DND-41 (cell line): ENCODE data around the gene GSG1L.

Experiments used
- ATAC-seq: fragments of 200-7000 bp; cut with Tn5 transposase; 3 replicates; pipeline ENCODE4 v1.9.1; 2021; ENCODE audit warnings: low read depth; ENCODE audit not compliant: insufficient read depth
- DNase-seq: peaks from one replicate; pipeline ENCODE4 v3.0.0-alpha.2; 2020
- H2AFZ ChIP-seq: 2 replicates; pipeline ENCODE4 v1.6.0; 2012; ENCODE audit warnings: low read depth, low read length
- H3K27ac ChIP-seq: 2 replicates; pipeline ENCODE4 v1.5.1; 2012; ENCODE audit warnings: low read length, inconsistent platforms
- H3K27me3 ChIP-seq: fragments of 200-600 bp; sonication (generic); 2 replicates; pipeline ENCODE4 v1.6.0; 2012; ENCODE audit warnings: low read length, mild to moderate bottlenecking, inconsistent platforms; ENCODE audit not compliant: insufficient read depth, poor library complexity
- H3K36me3 ChIP-seq: 2 replicates; pipeline ENCODE4 v1.5.1; 2012; ENCODE audit warnings: low read length, inconsistent platforms; ENCODE audit not compliant: insufficient read depth
- H3K4me1 ChIP-seq: 2 replicates; pipeline ENCODE4 v1.5.1; 2012; ENCODE audit warnings: mild to moderate bottlenecking, low read length; ENCODE audit not compliant: insufficient read depth
- H3K4me2 ChIP-seq: 2 replicates; pipeline ENCODE4 v1.6.0; 2012; ENCODE audit warnings: mild to moderate bottlenecking, moderate library complexity, low read length, inconsistent platforms; ENCODE audit not compliant: insufficient read depth
- H3K4me3 ChIP-seq, 2 experiments: fragments of 200-600 bp in 1 of 2; shearing (Covaris generic) in 1 of 2; 2 replicates each; pipeline ENCODE4 v1.5.1; 2012 to 2016; ENCODE audit warnings: inconsistent platforms in 2 of 2, low read length in 2 of 2, mild to moderate bottlenecking in 2 of 2, low read depth in 1 of 2, moderate library complexity in 1 of 2
- H3K79me2 ChIP-seq: 2 replicates; pipeline ENCODE4 v1.6.0; 2012; ENCODE audit warnings: low read length, inconsistent platforms; ENCODE audit not compliant: insufficient read depth
- H3K9ac ChIP-seq: 2 replicates; pipeline ENCODE4 v1.6.0; 2012; ENCODE audit warnings: low read depth, mild to moderate bottlenecking, inconsistent platforms, low read length, moderate library complexity
- H3K9me3 ChIP-seq: 2 replicates; pipeline ENCODE4 v1.5.1; 2012; ENCODE audit warnings: low read length, moderate library complexity, mild to moderate bottlenecking, inconsistent platforms; ENCODE audit not compliant: insufficient read depth, severe bottlenecking
- H4K20me1 ChIP-seq: 2 replicates; pipeline ENCODE4 v1.6.0; 2012; ENCODE audit warnings: low read length; ENCODE audit not compliant: insufficient read depth
- EZH2 ChIP-seq: IDR thresholded peaks from 3 replicates; pipeline ENCODE4 v1.6.1; 2012; ENCODE audit warnings: borderline replicate concordance, low read depth, mild to moderate bottlenecking, moderate library complexity, low read length, inconsistent platforms; ENCODE audit not compliant: severe bottlenecking
- TF ChIP-seq, protein P1 (sequence below): IDR thresholded peaks from 2 replicates; pipeline ENCODE4 v1.5.1; 2012; ENCODE audit warnings: borderline replicate concordance, low read length, moderate library complexity, mild to moderate bottlenecking; ENCODE audit not compliant: poor library complexity, severe bottlenecking; ENCODE audit errors: extremely low read depth

GSG1L gene

GRCh38 chr16:28062847-28063521, 530 bp downstream of the GSG1L start:
- Histone ChIP-seq H3K4me2 (no peak overlapping the region), H2AFZ (no peak overlapping the region), H3K9ac (no peak overlapping the region), H3K9me3 (no peaks in the 10 kb centered on the region), H3K27me3 (no peaks in the 10 kb centered on the region), H4K20me1 (0 out of 2 replicates have a peak, but pooled peaks cover 2% of the 10 kb centered on the region), H3K4me1 (no peaks in the 10 kb centered on the region), H3K79me2 (no peaks in the 10 kb centered on the region), H3K4me3 (no peak overlapping the region), H3K27ac (no peak overlapping the region), H3K36me3 (no peaks in the 10 kb centered on the region)
- TF ChIP-seq, protein P1, sequence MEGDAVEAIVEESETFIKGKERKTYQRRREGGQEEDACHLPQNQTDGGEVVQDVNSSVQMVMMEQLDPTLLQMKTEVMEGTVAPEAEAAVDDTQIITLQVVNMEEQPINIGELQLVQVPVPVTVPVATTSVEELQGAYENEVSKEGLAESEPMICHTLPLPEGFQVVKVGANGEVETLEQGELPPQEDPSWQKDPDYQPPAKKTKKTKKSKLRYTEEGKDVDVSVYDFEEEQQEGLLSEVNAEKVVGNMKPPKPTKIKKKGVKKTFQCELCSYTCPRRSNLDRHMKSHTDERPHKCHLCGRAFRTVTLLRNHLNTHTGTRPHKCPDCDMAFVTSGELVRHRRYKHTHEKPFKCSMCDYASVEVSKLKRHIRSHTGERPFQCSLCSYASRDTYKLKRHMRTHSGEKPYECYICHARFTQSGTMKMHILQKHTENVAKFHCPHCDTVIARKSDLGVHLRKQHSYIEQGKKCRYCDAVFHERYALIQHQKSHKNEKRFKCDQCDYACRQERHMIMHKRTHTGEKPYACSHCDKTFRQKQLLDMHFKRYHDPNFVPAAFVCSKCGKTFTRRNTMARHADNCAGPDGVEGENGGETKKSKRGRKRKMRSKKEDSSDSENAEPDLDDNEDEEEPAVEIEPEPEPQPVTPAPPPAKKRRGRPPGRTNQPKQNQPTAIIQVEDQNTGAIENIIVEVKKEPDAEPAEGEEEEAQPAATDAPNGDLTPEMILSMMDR = no peak
- no peak for TF ChIP-seq EZH2
- DNase-seq (no peak), ATAC-seq (no peak)

DNA sequence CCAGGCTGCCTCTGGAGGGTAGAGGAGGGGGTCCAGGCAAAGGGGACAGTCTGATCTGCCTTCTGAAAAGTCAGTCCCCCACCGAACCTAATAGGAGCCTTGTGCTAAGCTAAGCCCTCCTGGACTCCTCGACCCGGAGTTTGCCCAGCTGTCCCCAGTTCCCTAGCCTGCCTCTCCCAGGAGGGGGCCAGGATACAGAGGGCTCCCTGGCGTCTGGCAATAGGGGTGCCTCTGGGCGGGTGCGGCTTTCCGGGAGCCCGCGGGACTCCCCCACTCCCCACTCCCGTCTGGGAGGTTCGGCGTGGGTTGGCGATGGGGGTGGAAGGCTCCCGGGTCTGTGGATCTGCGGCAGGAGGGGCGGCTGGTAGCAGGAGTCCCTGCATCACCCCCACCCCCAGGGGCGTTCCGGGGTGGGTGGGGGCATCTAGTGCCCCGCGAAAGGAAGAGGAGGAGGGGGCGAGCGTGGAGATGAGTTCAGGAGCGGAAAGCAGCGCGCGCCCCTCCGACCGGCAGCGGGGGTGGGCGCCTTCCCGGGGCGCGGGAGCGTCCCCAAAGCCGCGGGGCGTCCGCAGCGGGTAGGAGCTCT, 1.2 kb downstream of the GSG1L start:
- Histone ChIP-seq H3K79me2 (no peaks in the 10 kb centered on the region), H3K27me3 (no peaks in the 10 kb centered on the region), H3K36me3 (no peaks in the 10 kb centered on the region), H3K9ac (no peak overlapping the region), H2AFZ (no peak overlapping the region), H3K9me3 (no peaks in the 10 kb centered on the region), H3K4me2 (no peak overlapping the region), H3K27ac (no peak overlapping the region), H3K4me3 (no peak overlapping the region), H3K4me1 (no peaks in the 10 kb centered on the region), H4K20me1 (0 out of 2 replicates have a peak, but pooled peaks cover 2% of the 10 kb centered on the region)
- no peak for DNase-seq
- no peak for TF ChIP-seq EZH2
- TF ChIP-seq, protein P1 = no peak
- no peak for ATAC-seq

GRCh38 chr16:28061352-28062101, 2.0 kb downstream of the GSG1L start:
- Histone ChIP-seq H3K4me1 (no peaks in the 10 kb centered on the region), H3K9ac (no peak overlapping the region), H4K20me1 (0 out of 2 replicates have a peak, but pooled peaks cover 2% of the 10 kb centered on the region), H3K4me3 (no peak overlapping the region), H2AFZ (no peak overlapping the region), H3K9me3 (no peaks in the 10 kb centered on the region), H3K4me2 (no peak overlapping the region), H3K27ac (no peak overlapping the region), H3K79me2 (no peaks in the 10 kb centered on the region), H3K27me3 (no peaks in the 10 kb centered on the region), H3K36me3 (no peaks in the 10 kb centered on the region)
- DNase-seq = no peak
- TF ChIP-seq, protein P1 = no peak
- no peak for TF ChIP-seq EZH2
- no peak for ATAC-seq
